Activated CD8-positive, alpha-beta memory T cell treated with anti-CD3 and anti-CD28 coated beads, Interleukin-2, amount 50 U/mL, for 48 hours (primary cell): ENCODE data around the gene SMS.

ENCODE experiments used
- DNase-seq: peaks from one replicate; pipeline ENCODE4 v3.0.0-alpha.2; 2020

SMS gene

DNA sequence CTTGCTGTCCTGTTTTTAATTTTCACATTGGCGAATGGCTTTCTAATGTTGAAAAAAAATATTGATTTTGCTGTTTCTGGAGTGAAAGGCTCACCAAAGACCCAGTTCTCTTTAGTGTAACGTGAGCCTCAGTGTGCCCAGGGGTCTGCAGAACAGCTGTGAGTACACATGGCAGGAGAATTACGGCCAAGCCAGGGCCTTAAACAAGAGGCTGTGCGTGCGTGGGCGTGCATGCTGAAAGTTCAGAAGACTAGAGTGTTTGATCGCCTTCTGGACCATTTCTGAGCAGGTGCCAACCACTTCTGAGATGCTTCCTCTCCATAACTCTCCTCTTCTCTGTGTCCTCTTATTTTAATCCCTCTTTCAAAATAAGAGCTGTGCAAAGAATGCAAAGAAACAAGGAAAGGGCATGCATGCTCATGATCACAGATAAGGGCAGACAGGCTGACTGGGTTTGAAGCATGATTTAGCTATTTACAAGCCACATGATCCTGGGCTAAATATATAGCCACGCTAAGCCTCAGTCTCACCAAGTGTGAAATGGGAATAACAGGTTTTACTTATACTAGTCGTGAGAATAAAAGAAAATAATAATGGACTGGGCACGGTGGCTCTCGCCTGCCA is 101.5 kb downstream of the SMS start:
- DNase-seq, result no peak

DNA sequence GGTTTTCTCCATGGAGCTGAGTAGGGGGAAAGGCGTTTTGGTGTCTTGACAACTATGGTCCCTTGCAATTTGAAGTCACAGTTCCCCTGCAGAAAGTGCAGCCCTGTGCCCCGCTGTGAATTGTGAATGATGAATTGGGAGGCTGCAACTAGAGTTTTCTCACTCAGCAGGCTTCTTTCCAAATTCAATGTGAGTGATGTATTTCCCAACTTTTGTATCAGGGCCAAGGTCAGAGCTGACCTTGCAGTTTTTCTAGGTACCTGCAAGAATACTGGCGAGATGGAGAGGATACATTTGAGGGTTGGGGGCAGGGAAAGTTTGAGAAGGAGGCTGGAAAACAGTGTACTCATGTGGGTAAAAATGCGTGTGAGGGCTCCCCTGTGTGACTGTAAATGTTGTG is 103.4 kb downstream of the SMS start:
- no peak for DNase-seq
